IPS-NIHi11 (cell line): ENCODE data around the gene LRRC55.

Source experiments
- DNase-seq: peaks from one replicate; pipeline ENCODE4 v3.0.0; 2012; ENCODE audit warnings: mixed read lengths, low spot score

Gene LRRC55

GRCh38 chr11:57239348-57239747 is 57.6 kb downstream of the LRRC55 start:
- DNase-seq: no peak

- DNase-seq: no peak
These were observed 58.3 kb downstream of the LRRC55 start for GRCh38 chr11:57240007-57240406.

GRCh38 chr11:57240757-57241156 is 59.0 kb downstream of the LRRC55 start:
- DNase-seq: peak; percentile 28
